ENCODE results near the gene ESRRG.

DNA sequence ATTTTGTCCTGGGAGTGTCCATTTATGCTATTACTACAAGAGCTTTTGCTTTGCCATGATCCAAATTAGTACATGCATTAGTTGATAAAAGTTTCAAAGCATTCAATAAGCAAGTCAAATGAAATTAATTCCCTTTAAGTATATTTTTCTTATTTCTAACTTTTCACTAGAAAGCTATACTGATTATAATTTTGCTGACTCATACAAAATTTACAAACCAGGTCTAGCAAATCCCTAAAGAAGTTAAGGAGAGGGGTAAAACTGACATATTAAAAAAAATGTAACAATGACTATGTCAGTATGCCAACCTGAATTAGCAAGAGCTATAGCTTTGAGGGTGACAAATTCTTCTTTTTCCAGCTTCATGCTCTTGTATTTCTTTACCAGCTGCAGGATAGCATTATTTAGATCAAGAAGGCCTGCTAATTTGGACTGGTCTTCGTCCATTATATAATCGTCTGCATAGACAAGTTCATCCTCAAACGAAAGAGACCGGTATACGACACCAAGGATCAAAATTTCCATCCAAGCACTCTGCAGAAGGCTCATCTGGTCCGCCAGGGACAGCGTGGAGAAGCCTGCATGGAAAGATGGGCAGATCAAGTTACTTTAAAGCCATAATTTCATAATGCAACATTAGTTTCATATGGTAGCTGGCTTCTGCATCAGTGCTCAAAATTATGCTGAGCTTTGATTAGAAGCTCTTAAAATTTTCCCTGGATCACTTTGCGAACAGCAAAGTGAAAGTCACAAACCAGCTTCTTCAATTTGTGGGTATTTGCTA is 204.2 kb downstream of the ESRRG start:
- TF ChIP-seq, protein P1, sequence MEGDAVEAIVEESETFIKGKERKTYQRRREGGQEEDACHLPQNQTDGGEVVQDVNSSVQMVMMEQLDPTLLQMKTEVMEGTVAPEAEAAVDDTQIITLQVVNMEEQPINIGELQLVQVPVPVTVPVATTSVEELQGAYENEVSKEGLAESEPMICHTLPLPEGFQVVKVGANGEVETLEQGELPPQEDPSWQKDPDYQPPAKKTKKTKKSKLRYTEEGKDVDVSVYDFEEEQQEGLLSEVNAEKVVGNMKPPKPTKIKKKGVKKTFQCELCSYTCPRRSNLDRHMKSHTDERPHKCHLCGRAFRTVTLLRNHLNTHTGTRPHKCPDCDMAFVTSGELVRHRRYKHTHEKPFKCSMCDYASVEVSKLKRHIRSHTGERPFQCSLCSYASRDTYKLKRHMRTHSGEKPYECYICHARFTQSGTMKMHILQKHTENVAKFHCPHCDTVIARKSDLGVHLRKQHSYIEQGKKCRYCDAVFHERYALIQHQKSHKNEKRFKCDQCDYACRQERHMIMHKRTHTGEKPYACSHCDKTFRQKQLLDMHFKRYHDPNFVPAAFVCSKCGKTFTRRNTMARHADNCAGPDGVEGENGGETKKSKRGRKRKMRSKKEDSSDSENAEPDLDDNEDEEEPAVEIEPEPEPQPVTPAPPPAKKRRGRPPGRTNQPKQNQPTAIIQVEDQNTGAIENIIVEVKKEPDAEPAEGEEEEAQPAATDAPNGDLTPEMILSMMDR (IDR thresholded peaks at IDR 0.05; ENCODE audit: extremely low read depth in 1 of 2, insufficient read depth in 1 of 2, low read depth in 1 of 2, low read length in 2 of 2) = no peak
- no peak for TF ChIP-seq EZH2 (IDR thresholded peaks at IDR 0.05; ENCODE audit: borderline replicate concordance, low read depth, low read length, severe bottlenecking)
